Measurements from ENCODE around the gene MYO1D.
"Not testable (repeated sequence)": the region's sequence is repeated elsewhere in the genome, so short reads cannot be mapped to it uniquely, and the experiment has no call there.

MYO1D gene

DNA sequence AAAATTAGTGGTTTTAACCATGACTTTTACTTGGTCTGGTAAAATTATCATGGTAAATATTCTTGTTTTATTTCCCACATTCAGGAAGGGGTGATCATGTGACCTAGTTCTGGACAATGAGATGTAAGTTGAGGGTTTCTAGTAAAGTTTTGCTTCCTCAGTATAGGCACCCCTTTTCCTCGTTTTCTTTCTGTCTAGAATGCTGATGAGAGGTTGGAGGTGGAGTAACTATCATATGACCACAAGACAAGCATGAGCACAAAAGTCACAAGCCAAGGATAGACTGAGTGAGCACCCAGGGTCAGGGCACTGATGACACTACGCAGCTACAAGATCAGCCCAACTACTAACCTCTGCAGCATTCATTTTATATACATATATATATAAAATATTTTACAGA, 53.9 kb downstream of the MYO1D start:
- H3K4me3 ChIP-seq (ENCODE audit: low read length) = peak overlapping the region; percentile 15
- DNase-seq (ENCODE audit: low read depth) = no peak
- TF ChIP-seq, protein P1, sequence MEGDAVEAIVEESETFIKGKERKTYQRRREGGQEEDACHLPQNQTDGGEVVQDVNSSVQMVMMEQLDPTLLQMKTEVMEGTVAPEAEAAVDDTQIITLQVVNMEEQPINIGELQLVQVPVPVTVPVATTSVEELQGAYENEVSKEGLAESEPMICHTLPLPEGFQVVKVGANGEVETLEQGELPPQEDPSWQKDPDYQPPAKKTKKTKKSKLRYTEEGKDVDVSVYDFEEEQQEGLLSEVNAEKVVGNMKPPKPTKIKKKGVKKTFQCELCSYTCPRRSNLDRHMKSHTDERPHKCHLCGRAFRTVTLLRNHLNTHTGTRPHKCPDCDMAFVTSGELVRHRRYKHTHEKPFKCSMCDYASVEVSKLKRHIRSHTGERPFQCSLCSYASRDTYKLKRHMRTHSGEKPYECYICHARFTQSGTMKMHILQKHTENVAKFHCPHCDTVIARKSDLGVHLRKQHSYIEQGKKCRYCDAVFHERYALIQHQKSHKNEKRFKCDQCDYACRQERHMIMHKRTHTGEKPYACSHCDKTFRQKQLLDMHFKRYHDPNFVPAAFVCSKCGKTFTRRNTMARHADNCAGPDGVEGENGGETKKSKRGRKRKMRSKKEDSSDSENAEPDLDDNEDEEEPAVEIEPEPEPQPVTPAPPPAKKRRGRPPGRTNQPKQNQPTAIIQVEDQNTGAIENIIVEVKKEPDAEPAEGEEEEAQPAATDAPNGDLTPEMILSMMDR (IDR thresholded peaks at IDR 0.05; ENCODE audit: insufficient read depth, low read depth, low read length, missing control alignments) = no peak

DNA sequence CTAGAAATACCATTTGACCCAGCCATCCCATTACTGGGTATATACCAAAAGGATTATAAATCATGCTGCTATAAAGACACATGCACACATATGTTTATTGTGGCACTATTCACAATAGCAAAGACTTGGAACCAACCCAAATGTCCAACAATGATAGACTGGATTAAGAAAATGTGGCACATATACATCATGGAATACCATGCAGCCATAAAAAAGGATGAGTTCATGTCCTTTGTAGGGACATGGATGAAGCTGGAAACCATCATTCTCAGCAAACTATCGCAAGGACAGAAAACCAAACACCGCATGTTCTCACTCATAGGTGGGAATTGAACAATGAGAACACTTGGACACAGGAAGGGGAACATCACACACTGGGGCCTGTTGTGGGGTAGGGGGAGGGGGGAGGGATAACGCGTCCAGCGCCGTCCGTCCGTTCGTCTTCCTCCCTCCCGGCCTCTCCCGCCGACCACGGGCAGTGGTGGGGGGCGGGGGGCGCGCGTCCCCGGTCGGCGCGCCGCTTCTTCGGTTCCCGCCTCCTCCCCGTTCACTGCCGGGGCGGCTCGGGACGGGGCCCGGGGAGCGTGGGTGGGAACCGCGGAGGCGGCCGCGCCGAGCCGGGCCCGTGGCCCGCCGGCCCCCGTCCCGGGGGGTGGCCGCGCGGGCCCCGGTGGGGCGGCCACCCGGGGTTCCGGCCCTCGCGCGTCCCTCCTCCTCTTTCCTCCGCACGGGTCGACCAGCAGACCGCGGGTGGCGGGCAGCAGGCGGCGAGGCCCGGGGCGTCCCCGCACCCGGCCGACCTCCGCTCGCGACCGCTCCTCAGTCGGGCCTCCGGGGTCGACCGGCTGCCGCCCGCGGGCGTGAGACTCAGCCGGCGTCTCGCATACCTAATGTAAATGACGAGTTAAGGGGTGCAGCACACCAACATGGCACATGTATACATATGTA, 54.7 kb downstream of the MYO1D start:
- not testable (repeated sequence) for DNase-seq (ENCODE audit: low read depth)
- peak overlapping the region; percentile 15 for H3K4me3 ChIP-seq (ENCODE audit: low read length)

DNA sequence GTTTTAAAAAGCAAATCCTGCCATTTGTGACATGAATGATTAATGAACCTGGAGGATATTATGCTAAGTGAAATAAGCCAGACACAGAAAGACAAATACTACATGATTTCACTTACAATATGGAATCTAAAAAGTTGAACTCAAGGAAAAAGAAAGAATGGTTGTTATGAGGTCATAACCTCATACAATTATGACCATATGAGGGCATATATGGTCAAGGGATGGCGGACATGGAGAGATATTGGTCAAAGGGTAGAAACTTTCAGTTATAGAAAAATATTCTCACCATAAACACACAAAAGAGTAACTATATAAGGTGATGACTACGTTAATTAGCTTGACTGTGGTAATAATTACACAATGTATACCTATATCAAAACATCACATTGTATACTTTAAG, 56.5 kb downstream of the MYO1D start:
- TF ChIP-seq, protein P1 (IDR thresholded peaks at IDR 0.05; ENCODE audit: insufficient read depth, low read depth, low read length, missing control alignments) = no peak
- no peak for DNase-seq (ENCODE audit: low read depth)
- H3K4me3 ChIP-seq (ENCODE audit: low read length) = no peak overlapping the region

DNA sequence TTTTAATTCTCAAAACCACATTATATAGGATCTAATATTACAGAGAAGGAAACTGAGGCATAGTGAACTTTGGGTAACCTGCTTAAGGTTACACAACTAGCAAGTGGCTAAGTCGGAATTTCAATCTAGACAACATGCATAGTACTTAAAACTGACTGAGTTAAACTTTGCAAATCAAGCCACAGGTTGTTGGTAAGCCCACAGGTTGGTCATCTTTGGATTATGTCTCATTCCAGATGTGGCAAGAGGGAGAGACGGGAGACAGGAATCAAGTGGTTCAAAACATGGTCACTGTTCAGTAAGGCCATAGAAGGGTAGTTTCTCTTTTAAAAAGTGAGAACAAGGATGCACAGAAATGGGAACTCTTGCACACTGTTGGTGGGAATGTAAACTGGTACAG, 57.1 kb downstream of the MYO1D start:
- H3K4me3 ChIP-seq (ENCODE audit: low read length) = no peak overlapping the region
- DNase-seq (ENCODE audit: low read depth) = no peak
- TF ChIP-seq, protein P1 (IDR thresholded peaks at IDR 0.05; ENCODE audit: insufficient read depth, low read depth, low read length, missing control alignments) = no peak

DNA sequence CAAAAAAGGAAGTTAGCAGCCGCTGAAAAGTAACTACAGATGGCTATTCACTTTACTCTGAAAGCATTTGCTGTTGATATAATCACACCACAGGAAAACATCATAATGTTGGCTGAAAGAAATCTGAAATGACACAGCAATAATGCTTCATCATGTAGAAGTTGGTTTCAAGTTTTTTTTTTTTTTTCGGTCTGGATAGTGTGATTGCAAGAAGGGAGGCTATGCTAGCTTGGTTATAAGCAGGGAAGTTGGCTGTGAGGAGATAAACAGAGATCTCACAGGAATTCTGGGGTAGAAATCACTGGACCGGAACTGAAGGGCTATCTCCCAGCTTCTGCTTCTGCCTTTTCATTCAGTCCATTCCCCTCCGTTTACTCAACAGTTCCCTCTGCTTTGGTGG, 57.9 kb downstream of the MYO1D start:
- TF ChIP-seq, protein P1 (IDR thresholded peaks at IDR 0.05; ENCODE audit: insufficient read depth, low read depth, low read length, missing control alignments) = no peak
- DNase-seq (ENCODE audit: low read depth) = no peak
- no peak overlapping the region for H3K4me3 ChIP-seq (ENCODE audit: low read length)

DNA sequence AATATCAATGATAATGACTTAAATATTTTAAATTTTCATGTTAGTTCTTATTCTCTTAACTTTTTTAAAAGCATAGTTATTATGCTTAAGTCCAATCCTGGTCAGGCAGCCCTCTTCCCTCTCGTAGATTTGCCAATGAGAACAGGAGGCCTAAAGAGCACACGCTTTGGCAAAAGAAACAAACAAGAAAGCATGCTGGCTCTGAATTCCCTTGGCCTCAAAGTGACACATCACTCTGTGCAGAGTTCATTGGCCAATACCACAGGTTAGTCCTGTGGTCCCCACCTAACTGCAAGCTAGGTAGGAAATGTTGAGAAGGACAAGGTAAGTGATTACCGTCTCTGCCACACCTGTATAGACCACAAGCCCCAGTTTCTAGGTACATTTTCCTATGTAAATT, 61.5 kb downstream of the MYO1D start:
- no peak overlapping the region for H3K4me3 ChIP-seq (ENCODE audit: low read length)
- no peak for DNase-seq (ENCODE audit: low read depth)
- TF ChIP-seq, protein P1 (IDR thresholded peaks at IDR 0.05; ENCODE audit: insufficient read depth, low read depth, low read length, missing control alignments) = no peak

DNA sequence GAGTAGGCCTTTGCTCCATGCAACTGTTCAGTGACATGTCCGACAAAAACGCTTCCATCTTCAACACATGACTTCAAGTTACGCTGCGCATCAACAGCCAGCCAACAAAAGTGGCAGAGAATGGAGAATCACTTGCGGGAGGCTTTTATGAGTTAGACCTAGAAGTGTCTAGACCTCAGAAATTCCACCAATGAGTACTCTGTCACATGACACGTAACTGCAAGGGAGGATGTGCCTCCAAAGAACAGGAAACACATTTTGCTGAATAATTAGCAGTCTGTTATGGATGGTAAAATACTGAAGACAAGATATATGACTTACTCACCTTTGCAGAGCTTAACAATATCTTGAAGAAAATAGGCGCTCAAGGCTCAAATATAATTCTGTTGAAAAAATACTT, 62.1 kb downstream of the MYO1D start:
- no peak for DNase-seq (ENCODE audit: low read depth)
- TF ChIP-seq, protein P1 (IDR thresholded peaks at IDR 0.05; ENCODE audit: insufficient read depth, low read depth, low read length, missing control alignments) = no peak
- no peak overlapping the region for H3K4me3 ChIP-seq (ENCODE audit: low read length)

Data from epithelial cell of esophagus (primary cell).